ENCODE measurements around the gene AAMP.

Gene AAMP

DNA sequence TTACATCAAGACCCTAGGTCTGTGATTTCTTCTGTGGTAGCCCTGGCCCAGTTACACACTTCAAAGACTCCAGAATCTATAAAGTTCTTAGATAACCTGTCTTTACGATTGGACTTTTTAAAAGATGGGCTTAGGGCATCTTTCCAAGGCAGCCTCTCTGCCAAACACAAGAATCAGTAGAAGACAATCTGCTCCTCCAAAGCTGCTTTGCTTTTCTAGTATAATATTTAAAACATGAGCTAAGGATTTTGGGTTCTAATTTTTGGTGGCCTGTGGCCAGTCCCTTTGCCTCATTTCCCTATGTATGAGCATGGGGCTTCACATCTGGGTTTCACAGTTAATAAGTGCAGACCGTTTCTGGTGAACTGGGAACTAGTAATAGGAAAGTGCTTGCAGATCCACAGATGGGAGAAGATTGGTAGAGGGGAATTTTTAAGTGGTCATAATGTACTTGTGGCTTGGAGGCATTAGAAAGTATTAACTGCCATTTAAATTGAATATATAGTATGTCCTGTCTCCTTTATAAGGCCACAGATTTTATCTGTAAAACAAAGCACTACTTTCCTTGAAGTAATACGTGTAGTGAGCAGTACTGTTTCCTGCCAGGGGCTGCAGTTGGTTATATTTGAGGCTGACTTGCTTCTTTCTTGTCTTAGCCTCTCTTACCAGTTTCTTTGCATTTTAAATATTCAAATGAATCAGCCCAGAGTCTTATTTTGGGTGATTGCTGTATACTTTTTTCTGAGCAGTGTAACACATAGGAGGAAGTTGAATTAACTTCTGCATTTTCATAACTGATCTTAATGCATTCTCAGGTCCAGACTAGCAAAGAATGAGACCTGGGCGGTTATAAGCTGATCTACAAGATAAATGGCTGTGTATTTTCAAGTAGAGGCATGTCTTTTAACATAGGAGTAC is 51.4 kb downstream of the AAMP start:
- DNase-seq = peak; percentile 50

GRCh38 chr2:218217360-218218267 is 52.3 kb downstream of the AAMP start:
- peak; percentile 68 for DNase-seq

- DNase-seq = peak; percentile 96
These were observed 53.1 kb downstream of the AAMP start, which contains the start of gene ARPC2 for GRCh38 chr2:218216674-218217359. Gene ARPC2 (plus strand): TSS chr2:218217189. CDS start chr2:218217471, 282 bp downstream.

- DNase-seq = no peak
These were observed 53.6 kb downstream of the AAMP start for GRCh38 chr2:218216336-218216673.

All from CD4-positive, alpha-beta T cell treated with Interleukin-6 for 4 hours (primary cell).